ENCODE data around the gene HOTAIR. TPM values are rescaled to one million over a fixed set of nuclear protein-coding genes. Genes with fewer than 3 reads are reported as not detected.

Gene HOTAIR
- total RNA-seq, 1 experiment from 2014 or later: 7.9 TPM

DNA sequence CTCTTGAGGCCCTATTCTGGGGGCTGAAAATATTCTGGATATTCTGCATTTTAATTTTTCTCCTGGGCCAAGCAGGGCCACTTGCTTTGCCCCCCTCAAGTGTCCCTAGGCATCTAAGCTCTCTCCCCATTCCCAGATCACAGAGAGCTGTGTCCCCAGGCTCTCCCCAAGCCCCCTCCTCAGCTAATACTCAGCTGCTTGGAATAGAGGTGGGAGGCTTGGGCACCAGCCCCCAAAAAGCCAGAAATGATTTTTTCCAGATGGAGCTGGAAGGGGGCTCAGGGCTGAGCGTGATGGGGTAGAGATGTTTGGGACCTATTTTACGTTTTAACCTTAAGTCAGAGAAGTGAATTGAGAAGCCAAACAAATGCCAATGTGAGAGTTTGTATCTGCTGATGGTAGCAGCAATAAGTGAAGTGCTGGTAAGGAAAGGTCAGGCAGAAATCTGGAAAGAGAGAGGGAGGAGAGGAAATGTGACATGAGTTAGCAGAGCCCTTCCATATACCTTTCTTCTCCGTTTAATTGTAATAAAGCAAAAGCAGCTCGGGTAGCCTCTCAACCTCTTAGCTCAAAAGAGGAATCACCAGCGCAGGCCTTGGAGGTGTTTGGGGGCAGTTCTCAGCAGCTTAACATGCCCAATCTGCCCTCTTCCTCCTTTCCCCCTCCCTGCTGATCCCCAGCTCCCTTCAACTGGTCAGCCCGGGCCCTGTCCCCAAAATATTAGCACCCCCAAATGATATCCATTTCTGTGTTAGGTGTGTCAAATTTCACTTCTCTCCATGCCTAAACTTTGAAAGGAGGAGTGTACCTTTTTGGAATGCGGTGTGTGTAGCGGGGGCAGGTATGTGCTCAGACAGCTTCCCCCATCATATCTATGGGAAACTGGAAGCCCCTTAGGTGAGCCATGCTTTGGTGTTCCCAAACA, 48.5 kb upstream of the HOTAIR start:
- DNase-seq: no peak
- Histone ChIP-seq H3K4me3 (no peak overlapping the region), H3K4me1 (replicated peaks; ENCODE audit: insufficient read depth) (no peaks in the 10 kb centered on the region), H3K36me3 (ENCODE audit: low read depth) (no peaks in the 10 kb centered on the region), H3K27ac (no peak overlapping the region), H4K20me1 (ENCODE audit: insufficient read depth) (no peaks in the 10 kb centered on the region), H3K9me2 (ENCODE audit: insufficient read depth) (no peaks in the 10 kb centered on the region), H3K27me3 (ENCODE audit: insufficient read depth, low read depth) (no peaks in the 10 kb centered on the region), H3K9me3 (ENCODE audit: insufficient read depth, low read depth) (no peaks in the 10 kb centered on the region), H3K79me2 (ENCODE audit: low read depth) (no peaks in the 10 kb centered on the region), H2AFZ (no peak overlapping the region), H3K4me2 (no peak overlapping the region), H3F3A (ENCODE audit: insufficient read depth, low read depth) (no peaks in the 10 kb centered on the region)
- BruUV-seq (replicated peaks): no TSS peak
- ChIA-PET POLR2A (ENCODE audit: unreplicated experiment) (interaction anchor here (0.5 kb wide), 1 partner anchor 158 kb away, joined by 3 read pairs; no protein-coding TSS in a partner anchor), CTCF (interaction anchor here (0.5 to 2.1 kb wide), 4 partner anchors 9 to 375 kb away, joined by 3 to 9 read pairs (median 6); partner anchors contain the start of gene HOXC5)
- intact Hi-C loops (cut with micrococcal nuclease; ENCODE audit: unreplicated experiment): no loop called here
- no peak for TF ChIP-seq EZH2 (IDR thresholded peaks at IDR 0.05; ENCODE audit: low read depth)
- TF ChIP-seq, protein P1, sequence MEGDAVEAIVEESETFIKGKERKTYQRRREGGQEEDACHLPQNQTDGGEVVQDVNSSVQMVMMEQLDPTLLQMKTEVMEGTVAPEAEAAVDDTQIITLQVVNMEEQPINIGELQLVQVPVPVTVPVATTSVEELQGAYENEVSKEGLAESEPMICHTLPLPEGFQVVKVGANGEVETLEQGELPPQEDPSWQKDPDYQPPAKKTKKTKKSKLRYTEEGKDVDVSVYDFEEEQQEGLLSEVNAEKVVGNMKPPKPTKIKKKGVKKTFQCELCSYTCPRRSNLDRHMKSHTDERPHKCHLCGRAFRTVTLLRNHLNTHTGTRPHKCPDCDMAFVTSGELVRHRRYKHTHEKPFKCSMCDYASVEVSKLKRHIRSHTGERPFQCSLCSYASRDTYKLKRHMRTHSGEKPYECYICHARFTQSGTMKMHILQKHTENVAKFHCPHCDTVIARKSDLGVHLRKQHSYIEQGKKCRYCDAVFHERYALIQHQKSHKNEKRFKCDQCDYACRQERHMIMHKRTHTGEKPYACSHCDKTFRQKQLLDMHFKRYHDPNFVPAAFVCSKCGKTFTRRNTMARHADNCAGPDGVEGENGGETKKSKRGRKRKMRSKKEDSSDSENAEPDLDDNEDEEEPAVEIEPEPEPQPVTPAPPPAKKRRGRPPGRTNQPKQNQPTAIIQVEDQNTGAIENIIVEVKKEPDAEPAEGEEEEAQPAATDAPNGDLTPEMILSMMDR (conservative IDR thresholded peaks at IDR 0.05): no peak

DNA sequence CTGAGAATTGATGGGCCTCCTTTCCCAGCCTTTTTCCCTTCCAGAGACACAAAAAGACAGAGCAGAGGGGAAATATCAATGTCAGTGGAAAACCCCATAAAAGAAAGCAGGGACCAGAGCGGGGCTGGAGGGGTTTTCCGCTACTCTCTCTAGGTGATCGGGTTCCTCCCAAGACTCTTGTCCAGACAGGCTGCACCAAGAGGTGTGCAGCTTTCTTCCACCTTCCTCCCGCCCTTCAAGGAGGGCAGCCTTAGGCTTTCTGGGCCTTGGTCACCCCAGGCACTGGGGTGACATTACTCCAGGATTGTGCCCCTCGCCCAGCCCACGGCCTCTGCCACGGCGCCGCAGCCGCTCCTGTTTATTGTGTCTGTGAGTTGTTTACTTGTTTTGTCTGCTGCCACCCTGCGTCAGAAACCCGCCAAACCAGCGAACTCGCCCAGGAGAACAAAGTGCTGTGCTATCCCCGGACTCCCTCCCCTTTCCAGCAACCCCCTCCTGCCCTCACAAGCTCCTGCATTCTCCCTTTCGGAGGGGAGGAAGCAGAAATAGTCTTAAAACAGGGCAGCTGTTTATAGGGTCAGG, 46.8 kb upstream of the HOTAIR start:
- intact Hi-C loops (cut with micrococcal nuclease; ENCODE audit: unreplicated experiment): no loop called here
- H3K4me3 ChIP-seq: no peak overlapping the region

More for the DNA sequence above, 46.8 kb upstream of the HOTAIR start:
- no peak for TF ChIP-seq EZH2 (IDR thresholded peaks at IDR 0.05; ENCODE audit: low read depth)
- TF ChIP-seq, protein P1 (conservative IDR thresholded peaks at IDR 0.05): no peak
- Histone ChIP-seq H3F3A (ENCODE audit: insufficient read depth, low read depth) (no peaks in the 10 kb centered on the region), H3K4me1 (replicated peaks; ENCODE audit: insufficient read depth) (no peaks in the 10 kb centered on the region; the same call in 1 of the 2 replicates), H2AFZ (no peak overlapping the region), H3K4me2 (no peak overlapping the region), H3K9me3 (ENCODE audit: insufficient read depth, low read depth) (no peaks in the 10 kb centered on the region), H3K27me3 (ENCODE audit: insufficient read depth, low read depth) (no peaks in the 10 kb centered on the region), H4K20me1 (ENCODE audit: insufficient read depth) (no peaks in the 10 kb centered on the region), H3K36me3 (ENCODE audit: low read depth) (no peaks in the 10 kb centered on the region), H3K27ac (no peak overlapping the region), H3K9me2 (ENCODE audit: insufficient read depth) (no peaks in the 10 kb centered on the region), H3K79me2 (ENCODE audit: low read depth) (no peaks in the 10 kb centered on the region)
- no TSS peak for BruUV-seq (replicated peaks)
- ChIA-PET CTCF (interaction anchor here (1.0 kb wide), 1 partner anchor 11 kb away, joined by 5 read pairs; the partner anchor contains the start of gene HOXC5), POLR2A (ENCODE audit: unreplicated experiment) (no interaction called here)
- no peak for DNase-seq

All from PC-9 (cell line).